Retinal pigment epithelial cell (primary cell): ENCODE data around the gene CASQ2.

Experiments
- DNase-seq: peaks from one replicate; pipeline ENCODE4 v3.0.0-alpha.2; 2010; ENCODE audit warnings: low read depth
- H3K4me3 ChIP-seq: 2 replicates; pipeline ENCODE4 v1.5.1; 2011; ENCODE audit warnings: mild to moderate bottlenecking, low read length, control low read depth, moderate library complexity
- TF ChIP-seq, protein P1 (sequence below): conservative IDR thresholded peaks from 2 replicates; pipeline ENCODE4 v1.5.1; 2011; ENCODE audit warnings: low read depth, low read length, control low read depth, inconsistent platforms

Gene CASQ2

DNA sequence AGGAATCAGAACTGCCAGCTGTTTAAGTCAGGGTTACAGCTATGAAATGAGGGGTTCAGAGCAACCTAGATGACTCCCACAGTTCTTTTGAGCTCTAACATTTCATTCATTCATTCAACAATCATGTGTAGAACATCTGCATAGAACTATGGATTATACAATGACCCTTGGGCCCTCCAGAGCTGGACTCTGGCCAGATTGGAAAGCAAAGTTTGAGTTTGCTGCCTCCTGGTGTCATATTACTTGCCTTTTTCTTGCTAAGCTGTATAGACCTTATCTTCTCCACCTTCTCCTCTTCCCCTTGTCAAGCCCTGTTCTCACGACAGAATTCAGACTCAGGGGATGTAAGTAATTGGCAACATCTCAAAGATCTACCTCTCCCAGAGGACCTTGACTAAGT is 4.0 kb downstream of the CASQ2 start:
- no peak overlapping the region for H3K4me3 ChIP-seq
- TF ChIP-seq, protein P1, sequence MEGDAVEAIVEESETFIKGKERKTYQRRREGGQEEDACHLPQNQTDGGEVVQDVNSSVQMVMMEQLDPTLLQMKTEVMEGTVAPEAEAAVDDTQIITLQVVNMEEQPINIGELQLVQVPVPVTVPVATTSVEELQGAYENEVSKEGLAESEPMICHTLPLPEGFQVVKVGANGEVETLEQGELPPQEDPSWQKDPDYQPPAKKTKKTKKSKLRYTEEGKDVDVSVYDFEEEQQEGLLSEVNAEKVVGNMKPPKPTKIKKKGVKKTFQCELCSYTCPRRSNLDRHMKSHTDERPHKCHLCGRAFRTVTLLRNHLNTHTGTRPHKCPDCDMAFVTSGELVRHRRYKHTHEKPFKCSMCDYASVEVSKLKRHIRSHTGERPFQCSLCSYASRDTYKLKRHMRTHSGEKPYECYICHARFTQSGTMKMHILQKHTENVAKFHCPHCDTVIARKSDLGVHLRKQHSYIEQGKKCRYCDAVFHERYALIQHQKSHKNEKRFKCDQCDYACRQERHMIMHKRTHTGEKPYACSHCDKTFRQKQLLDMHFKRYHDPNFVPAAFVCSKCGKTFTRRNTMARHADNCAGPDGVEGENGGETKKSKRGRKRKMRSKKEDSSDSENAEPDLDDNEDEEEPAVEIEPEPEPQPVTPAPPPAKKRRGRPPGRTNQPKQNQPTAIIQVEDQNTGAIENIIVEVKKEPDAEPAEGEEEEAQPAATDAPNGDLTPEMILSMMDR = peak; percentile 55
- no peak for DNase-seq

DNA sequence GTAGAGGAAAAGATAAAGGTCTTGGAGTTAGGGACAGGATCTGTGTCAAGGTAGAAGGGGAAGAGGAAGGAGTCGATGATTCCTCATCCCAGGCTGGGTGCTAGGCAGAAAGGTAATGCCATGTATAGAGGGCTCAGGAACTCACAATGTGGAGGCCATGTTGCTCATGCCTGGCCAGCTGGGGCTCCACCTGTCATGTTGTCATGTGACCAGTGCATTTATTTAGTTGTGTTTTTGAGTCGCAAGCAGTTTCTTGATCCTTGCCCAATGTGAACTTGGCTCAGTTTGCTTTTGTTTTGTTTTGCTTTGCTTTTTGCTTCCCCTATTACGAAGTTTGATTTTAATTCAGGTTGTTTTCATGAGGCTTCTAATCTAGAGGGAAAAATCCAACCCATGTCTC is 5.7 kb downstream of the CASQ2 start:
- TF ChIP-seq, protein P1 = no peak
- no peak overlapping the region for H3K4me3 ChIP-seq
- no peak for DNase-seq

DNA sequence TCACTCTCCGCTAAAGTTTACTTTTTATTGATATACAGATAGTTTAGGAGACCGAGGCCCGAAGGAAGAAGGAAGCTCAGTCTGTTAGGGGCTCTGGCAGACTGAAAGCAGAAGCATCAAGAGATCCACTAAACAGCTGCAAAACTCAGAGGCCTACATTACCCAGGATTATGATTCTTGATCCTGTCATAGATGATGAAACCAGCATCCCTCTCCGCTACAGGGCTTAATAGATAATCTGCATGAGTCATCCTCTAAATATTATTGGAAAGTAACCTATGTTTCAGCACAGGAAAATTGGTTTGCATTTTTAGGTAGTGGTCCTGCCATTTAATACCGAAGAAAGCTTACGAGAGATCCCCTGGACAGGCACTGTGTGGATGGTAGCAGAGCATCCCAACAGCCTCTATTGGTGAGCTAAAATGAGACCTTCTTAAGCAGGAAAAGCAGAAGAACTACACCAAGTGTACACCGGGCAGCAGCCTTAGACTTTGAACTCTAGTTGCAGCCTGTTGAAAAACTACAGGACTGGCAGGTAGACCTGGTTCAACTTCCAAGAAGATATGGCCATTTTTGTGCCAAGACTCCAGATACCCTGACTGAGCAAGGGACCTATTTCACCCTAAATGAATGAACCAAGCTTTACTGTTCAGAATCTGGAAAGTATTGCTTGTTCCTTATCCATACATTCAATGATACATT is 6.8 kb downstream of the CASQ2 start:
- no peak for DNase-seq
- TF ChIP-seq, protein P1 = no peak
- no peak overlapping the region for H3K4me3 ChIP-seq

DNA sequence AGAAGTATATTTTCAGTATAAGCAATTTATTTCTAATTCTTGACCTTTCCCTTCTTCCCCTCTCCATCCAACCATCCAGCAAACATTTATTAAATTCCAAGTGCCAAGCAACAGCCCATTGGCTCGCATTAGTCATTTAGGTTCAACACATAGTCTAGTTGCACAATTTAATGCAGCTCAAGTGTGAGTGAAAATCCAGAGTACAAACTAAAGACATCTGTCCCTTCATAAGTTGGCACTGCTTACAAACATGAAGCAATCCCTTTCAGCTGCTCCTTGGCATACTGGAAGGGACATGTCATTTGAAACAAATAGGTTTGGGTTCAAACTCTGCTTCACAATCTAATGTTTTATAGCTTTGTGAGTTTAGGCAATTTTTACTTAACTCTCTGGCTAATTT is 10.7 kb downstream of the CASQ2 start:
- TF ChIP-seq, protein P1 = no peak
- no peak for DNase-seq
- no peak overlapping the region for H3K4me3 ChIP-seq

DNA sequence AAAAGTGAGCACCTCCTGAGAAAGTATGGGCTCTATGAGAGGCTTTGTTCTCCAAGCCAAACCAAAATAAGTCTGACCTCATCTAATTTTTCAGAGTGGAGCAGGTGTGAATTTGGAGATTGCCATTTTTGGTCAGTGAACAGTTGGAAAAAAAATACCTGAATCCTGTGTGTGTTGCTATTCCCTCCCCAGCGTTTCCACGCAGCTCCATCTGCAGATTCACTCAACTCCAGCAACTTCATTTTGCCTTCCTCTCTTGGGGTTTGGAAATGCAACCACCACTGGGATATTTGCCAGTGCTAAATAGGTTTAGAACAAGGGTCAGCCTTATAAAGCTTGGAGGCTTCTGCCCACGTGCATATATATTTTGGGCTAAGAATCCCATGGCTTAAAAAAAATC is 11.2 kb downstream of the CASQ2 start:
- DNase-seq = no peak
- TF ChIP-seq, protein P1 = no peak
- H3K4me3 ChIP-seq = no peak overlapping the region

DNA sequence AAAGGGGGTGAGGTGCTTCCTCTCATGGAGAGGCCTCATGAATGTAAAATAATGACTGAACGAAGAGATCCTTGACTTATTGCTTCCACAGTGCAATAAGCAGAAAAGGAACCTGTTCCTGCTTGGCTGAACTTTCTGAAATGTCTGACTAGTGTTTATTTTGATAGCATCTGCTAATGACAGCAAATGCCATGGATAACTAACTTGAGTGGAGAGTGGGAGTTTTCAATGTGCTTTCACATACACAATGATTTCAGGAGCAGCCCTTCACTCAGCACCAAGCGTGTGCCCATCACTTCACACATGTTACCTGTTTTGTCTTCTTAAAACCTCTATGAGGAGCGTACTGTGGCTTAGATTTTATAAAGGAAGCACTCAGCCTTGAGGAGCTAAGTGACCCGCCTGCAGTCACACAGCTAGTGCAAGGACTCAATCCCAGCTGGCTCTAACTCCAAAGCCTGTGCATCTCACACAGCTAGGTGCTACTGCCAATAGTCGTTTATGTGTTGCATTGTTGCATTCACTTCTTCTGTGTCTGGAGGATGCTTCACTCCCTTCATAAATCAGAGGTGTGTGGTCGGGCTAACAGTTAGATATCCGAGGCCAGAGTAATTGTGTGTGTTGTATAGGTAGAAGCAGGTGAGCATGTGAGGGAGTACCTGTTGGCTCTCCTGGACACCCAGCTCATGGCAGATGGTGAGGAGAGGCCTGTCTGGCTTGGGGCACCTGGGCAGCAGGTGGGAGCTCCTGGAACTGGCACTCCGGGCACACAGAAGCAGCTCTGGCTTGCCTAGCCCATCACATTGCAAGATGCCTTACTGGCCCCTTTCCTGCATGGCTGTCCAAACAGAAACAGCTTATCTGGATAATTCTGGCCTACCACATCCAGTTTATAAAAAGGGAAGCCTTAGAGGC is 12.8 kb downstream of the CASQ2 start:
- no peak for DNase-seq
- H3K4me3 ChIP-seq = no peak overlapping the region
- TF ChIP-seq, protein P1 = no peak
